GM18526 (cell line): ENCODE results near the gene LRP5.

Experiments used
- POLR2A ChIP-seq: IDR thresholded peaks from 3 replicates; pipeline ENCODE4 v1.6.1; 2011; ENCODE audit not compliant: insufficient read length; ENCODE audit errors: extremely low read depth

LRP5 gene

GRCh38 chr11:68373815-68374501 is 61.6 kb downstream of the LRP5 start:
- no peak for TF ChIP-seq POLR2A

- TF ChIP-seq POLR2A = no peak
Measured at GRCh38 chr11:68374531-68374930, 62.1 kb downstream of the LRP5 start.

- TF ChIP-seq POLR2A = no peak
Measured at GRCh38 chr11:68375337-68375736, 62.9 kb downstream of the LRP5 start.

GRCh38 chr11:68375766-68376165 is 63.4 kb downstream of the LRP5 start:
- TF ChIP-seq POLR2A = no peak

GRCh38 chr11:68377389-68377795 is 65.0 kb downstream of the LRP5 start:
- TF ChIP-seq POLR2A = no peak

GRCh38 chr11:68379206-68379605 is 66.8 kb downstream of the LRP5 start:
- no peak for TF ChIP-seq POLR2A

GRCh38 chr11:68380786-68381622 is 68.6 kb downstream of the LRP5 start:
- no peak for TF ChIP-seq POLR2A

- no peak for TF ChIP-seq POLR2A
Measured at GRCh38 chr11:68381716-68382115, 69.3 kb downstream of the LRP5 start.

GRCh38 chr11:68382358-68382998 is 70.1 kb downstream of the LRP5 start:
- TF ChIP-seq POLR2A = no peak

- TF ChIP-seq POLR2A = no peak
Measured at GRCh38 chr11:68383976-68384501, 71.6 kb downstream of the LRP5 start.

- TF ChIP-seq POLR2A = no peak
Measured at GRCh38 chr11:68384530-68385081, 72.2 kb downstream of the LRP5 start.

GRCh38 chr11:68385128-68385527 is 72.7 kb downstream of the LRP5 start:
- TF ChIP-seq POLR2A = no peak

GRCh38 chr11:68386331-68386978 is 74.1 kb downstream of the LRP5 start:
- no peak for TF ChIP-seq POLR2A

- no peak for TF ChIP-seq POLR2A
Measured at GRCh38 chr11:68387840-68388239, 75.4 kb downstream of the LRP5 start.
